Brain microvascular endothelial cell (primary cell): ENCODE data around the gene CHST13.

Experiments
- DNase-seq: peaks from one replicate; pipeline ENCODE4 v3.0.0-alpha.2; 2020
- H3K27ac ChIP-seq: fragments of 250-450 bp; sonication (Bioruptor Pico); 2 replicates; pipeline ENCODE4 v1.5.1; 2020; ENCODE audit warnings: mild to moderate bottlenecking, moderate library complexity
- H3K27me3 ChIP-seq: fragments of 250-450 bp; sonication (Bioruptor Pico); replicated peaks from 2 replicates; pipeline ENCODE4 v1.5.1; 2020; ENCODE audit warnings: mild to moderate bottlenecking
- H3K36me3 ChIP-seq: fragments of 250-450 bp; sonication (Bioruptor Pico); replicated peaks from 2 replicates; pipeline ENCODE4 v1.5.1; 2020; ENCODE audit warnings: mild to moderate bottlenecking
- H3K4me3 ChIP-seq: 2 replicates; pipeline ENCODE4 v1.5.1; 2011; ENCODE audit warnings: low read depth, mild to moderate bottlenecking, control low read depth, low read length, moderate library complexity
- in situ Hi-C: cut with HindIII; loops from 2 replicates; pipeline ENCODE4 v1.10.0; 2017; ENCODE audit warnings: low sequenced_read_pairs, low pct_ligation_motif_present
- TF ChIP-seq, protein P1 (sequence below): IDR thresholded peaks from 2 replicates; pipeline ENCODE4 v1.5.1; 2011; ENCODE audit warnings: low read depth, mild to moderate bottlenecking, moderate library complexity, low read length, control low read depth, inconsistent platforms; ENCODE audit errors: missing control alignments

Gene CHST13

GRCh38 chr3:126544596-126545281 lies 20.8 kb downstream of the CHST13 start:
- no peak for DNase-seq
- Histone ChIP-seq H3K27ac (no peak overlapping the region), H3K27me3 (peaks cover 10% of the 10 kb centered on the region), H3K4me3 (no peak overlapping the region), H3K36me3 (no peaks in the 10 kb centered on the region)
- TF ChIP-seq, protein P1, sequence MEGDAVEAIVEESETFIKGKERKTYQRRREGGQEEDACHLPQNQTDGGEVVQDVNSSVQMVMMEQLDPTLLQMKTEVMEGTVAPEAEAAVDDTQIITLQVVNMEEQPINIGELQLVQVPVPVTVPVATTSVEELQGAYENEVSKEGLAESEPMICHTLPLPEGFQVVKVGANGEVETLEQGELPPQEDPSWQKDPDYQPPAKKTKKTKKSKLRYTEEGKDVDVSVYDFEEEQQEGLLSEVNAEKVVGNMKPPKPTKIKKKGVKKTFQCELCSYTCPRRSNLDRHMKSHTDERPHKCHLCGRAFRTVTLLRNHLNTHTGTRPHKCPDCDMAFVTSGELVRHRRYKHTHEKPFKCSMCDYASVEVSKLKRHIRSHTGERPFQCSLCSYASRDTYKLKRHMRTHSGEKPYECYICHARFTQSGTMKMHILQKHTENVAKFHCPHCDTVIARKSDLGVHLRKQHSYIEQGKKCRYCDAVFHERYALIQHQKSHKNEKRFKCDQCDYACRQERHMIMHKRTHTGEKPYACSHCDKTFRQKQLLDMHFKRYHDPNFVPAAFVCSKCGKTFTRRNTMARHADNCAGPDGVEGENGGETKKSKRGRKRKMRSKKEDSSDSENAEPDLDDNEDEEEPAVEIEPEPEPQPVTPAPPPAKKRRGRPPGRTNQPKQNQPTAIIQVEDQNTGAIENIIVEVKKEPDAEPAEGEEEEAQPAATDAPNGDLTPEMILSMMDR, result no peak
- in situ Hi-C loops, result no loop called here

- Histone ChIP-seq H3K4me3 (no peak overlapping the region), H3K36me3 (no peaks in the 10 kb centered on the region), H3K27ac (no peak overlapping the region), H3K27me3 (peaks cover 18% of the 10 kb centered on the region)
- TF ChIP-seq, protein P1, result no peak
- in situ Hi-C loops, result no loop called here
- no peak for DNase-seq
Observed at GRCh38 chr3:126545544-126545943, 21.6 kb downstream of the CHST13 start.

GRCh38 chr3:126546013-126546412 lies 22.1 kb downstream of the CHST13 start:
- H3K4me3 ChIP-seq, result no peak overlapping the region
- H3K27ac ChIP-seq, result no peak overlapping the region
- no peaks in the 10 kb centered on the region for H3K36me3 ChIP-seq
- in situ Hi-C loops, result no loop called here
- TF ChIP-seq, protein P1, result no peak
- peaks cover 22% of the 10 kb centered on the region for H3K27me3 ChIP-seq
- no peak for DNase-seq

DNA sequence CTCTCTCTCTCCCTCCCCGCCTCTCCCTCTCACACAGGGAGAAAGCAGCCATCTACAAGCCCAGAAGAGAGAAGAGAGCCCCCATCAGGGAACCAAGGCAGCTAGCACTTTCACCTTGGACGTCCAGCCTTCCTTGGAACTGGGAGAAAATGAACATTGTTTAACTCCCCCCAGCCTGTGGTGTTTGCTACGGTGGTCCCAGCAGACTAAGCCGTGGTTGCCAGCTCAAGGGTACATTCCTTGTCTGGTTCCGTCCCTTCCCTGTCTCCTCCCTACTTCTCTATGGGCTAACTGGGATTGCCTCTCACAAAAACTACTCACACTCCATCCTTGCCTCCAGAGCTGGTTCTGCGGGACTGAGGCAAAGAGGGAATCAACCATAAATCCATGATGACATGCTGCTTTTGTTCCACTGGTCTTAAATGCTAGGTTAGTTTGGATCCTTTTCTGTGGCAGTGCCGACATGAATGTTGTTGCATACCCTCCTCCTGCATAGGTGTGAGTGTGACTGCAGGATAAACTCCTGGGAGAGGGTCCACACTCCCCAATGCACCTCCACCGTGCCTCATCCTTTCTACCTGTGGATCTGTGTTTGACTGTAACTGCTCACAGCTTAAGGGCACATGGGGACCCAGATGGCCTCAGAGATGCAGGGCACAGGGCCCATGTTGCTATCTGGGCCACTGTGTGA lies 22.7 kb downstream of the CHST13 start:
- in situ Hi-C loops, result no loop called here

DNA sequence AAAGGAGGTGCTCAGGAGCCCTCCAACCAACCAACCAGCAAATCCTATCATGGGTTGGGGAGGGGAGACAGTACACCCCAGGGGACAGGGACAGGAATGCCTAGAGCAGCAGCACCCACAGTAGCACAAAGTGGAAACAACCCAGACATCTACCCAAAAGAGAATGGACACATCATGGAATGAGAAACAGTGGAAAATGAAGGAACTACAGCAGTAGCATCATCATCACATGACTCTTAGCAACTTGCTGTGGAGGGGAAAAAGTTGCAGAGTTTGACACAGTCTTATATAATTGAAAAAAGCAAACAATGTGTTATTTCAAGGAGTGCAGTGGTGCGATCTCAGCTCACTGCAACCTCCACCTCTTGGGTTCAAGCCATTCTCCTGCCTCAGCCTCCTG lies 23.8 kb downstream of the CHST13 start:
- H3K27ac ChIP-seq, result no peak overlapping the region
- TF ChIP-seq, protein P1, result no peak
- no peaks in the 10 kb centered on the region for H3K36me3 ChIP-seq
- no peak overlapping the region for H3K4me3 ChIP-seq
- peaks cover 20% of the 10 kb centered on the region for H3K27me3 ChIP-seq
- in situ Hi-C loops, result no loop called here
- DNase-seq, result no peak

More for the DNA sequence above, 22.7 kb downstream of the CHST13 start:
- H3K27ac ChIP-seq, result no peak overlapping the region
- peaks cover 23% of the 10 kb centered on the region for H3K27me3 ChIP-seq
- TF ChIP-seq, protein P1, result no peak
- no peak for DNase-seq
- H3K36me3 ChIP-seq, result no peaks in the 10 kb centered on the region
- H3K4me3 ChIP-seq, result no peak overlapping the region
